GM19240 (cell line): ENCODE measurements around the gene CHKB.
"Not testable (repeated sequence)": the region's sequence is repeated elsewhere in the genome, so short reads cannot be mapped to it uniquely, and the experiment has no call there.

Experiments used
- DNase-seq: peaks from one replicate; pipeline ENCODE4 v3.0.0; 2011; ENCODE audit warnings: low spot score; ENCODE audit not compliant: insufficient read length

CHKB gene

GRCh38 chr22:50612168-50612527 lies 29.5 kb upstream of the CHKB start:
- no peak for DNase-seq

GRCh38 chr22:50611341-50612060 lies 28.9 kb upstream of the CHKB start:
- no peak for DNase-seq

- DNase-seq, result no peak
Measured at GRCh38 chr22:50610581-50610980, 27.9 kb upstream of the CHKB start.

- no peak for DNase-seq
Measured at GRCh38 chr22:50610041-50610451, 27.4 kb upstream of the CHKB start.

GRCh38 chr22:50609599-50609998 lies 26.9 kb upstream of the CHKB start:
- no peak for DNase-seq

- DNase-seq, result no peak
Measured at GRCh38 chr22:50608996-50609395, 26.3 kb upstream of the CHKB start.

GRCh38 chr22:50608058-50608840 lies 25.6 kb upstream of the CHKB start:
- DNase-seq, result not testable (repeated sequence)

GRCh38 chr22:50607659-50608020 lies 25.0 kb upstream of the CHKB start:
- DNase-seq, result no peak

- no peak for DNase-seq
Measured at GRCh38 chr22:50606946-50607658, 24.5 kb upstream of the CHKB start.

GRCh38 chr22:50606165-50606945 lies 23.7 kb upstream of the CHKB start:
- no peak for DNase-seq

GRCh38 chr22:50605613-50606074 lies 23.0 kb upstream of the CHKB start:
- DNase-seq, result no peak

- DNase-seq, result no peak
Measured at GRCh38 chr22:50605002-50605612, 22.5 kb upstream of the CHKB start.

GRCh38 chr22:50604256-50605001 lies 21.8 kb upstream of the CHKB start:
- DNase-seq, result no peak

- DNase-seq, result no peak
Measured at GRCh38 chr22:50603511-50604255, 21.0 kb upstream of the CHKB start.

- DNase-seq, result no peak
Measured at GRCh38 chr22:50602338-50602700, 19.7 kb upstream of the CHKB start.

- DNase-seq, result no peak
Measured at GRCh38 chr22:50601669-50602337, 19.2 kb upstream of the CHKB start.

- DNase-seq, result no peak
Measured at GRCh38 chr22:50600967-50601668, 18.5 kb upstream of the CHKB start.

GRCh38 chr22:50600538-50600937 lies 17.9 kb upstream of the CHKB start, which contains the start of gene MAPK8IP2:
MAPK8IP2 (plus strand) TSS chr22:50600793; CDS start chr22:50600819, 26 bp downstream.
- no peak for DNase-seq
